ENCODE data around the gene EPHB1.

GRCh38 chr3:135172191-135172869 lies 377.3 kb downstream of the EPHB1 start:
- TF ChIP-seq CTCF (IDR thresholded peaks at IDR 0.05) (no peak), PREB (CRISPR knock-in tag; IDR thresholded peaks at IDR 0.05; ENCODE audit: borderline replicate concordance) (no peak), ZNF232 (CRISPR knock-in tag; IDR thresholded peaks at IDR 0.05) (no peak)
